Measurements from ENCODE around the gene CCDC27. TPM values are rescaled to one million over a fixed set of nuclear protein-coding genes. Genes with fewer than 3 reads are reported as not detected.

CCDC27 gene
- total RNA-seq, 1 donor from 2014 or later, result 0.08 TPM

- H3K36me3 ChIP-seq, result peaks cover 30% of the 10 kb centered on the region
- no peak for TF ChIP-seq CTCF (IDR thresholded peaks at IDR 0.05; ENCODE audit: borderline replicate concordance)
- H3K4me1 ChIP-seq, result peaks cover 37% of the 10 kb centered on the region
- intact Hi-C loops (cut with micrococcal nuclease), result no loop called here
- H3K4me3 ChIP-seq, result no peak overlapping the region
- no peak for DNase-seq
- H3K27me3 ChIP-seq (ENCODE audit: low read depth), result no peaks in the 10 kb centered on the region
- H3K9me3 ChIP-seq (replicated peaks), result no peaks in the 10 kb centered on the region
- no peak overlapping the region for H3K27ac ChIP-seq (replicated peaks)
These were observed 7.6 kb upstream of the CCDC27 start for GRCh38 chr1:3744646-3745045.

- H3K36me3 ChIP-seq, result peaks cover 26% of the 10 kb centered on the region
- H3K4me3 ChIP-seq, result no peak overlapping the region
- no peaks in the 10 kb centered on the region for H3K9me3 ChIP-seq (replicated peaks)
- H3K27me3 ChIP-seq (ENCODE audit: low read depth), result no peaks in the 10 kb centered on the region
- H3K4me1 ChIP-seq, result peaks cover 37% of the 10 kb centered on the region
- H3K27ac ChIP-seq (replicated peaks), result no peak overlapping the region
- no peak for DNase-seq
- TF ChIP-seq CTCF (IDR thresholded peaks at IDR 0.05; ENCODE audit: borderline replicate concordance), result no peak
- intact Hi-C loops (cut with micrococcal nuclease), result no loop called here
These were observed 7.2 kb upstream of the CCDC27 start for GRCh38 chr1:3745071-3745470.

GRCh38 chr1:3745590-3746381 lies 6.5 kb upstream of the CCDC27 start:
- Histone ChIP-seq H3K27ac (replicated peaks) (peak overlapping the region; percentile 87), H3K4me3 (peak overlapping the region; percentile 90), H3K9me3 (replicated peaks) (no peaks in the 10 kb centered on the region), H3K36me3 (peaks cover 19% of the 10 kb centered on the region), H3K4me1 (peaks cover 37% of the 10 kb centered on the region), H3K27me3 (ENCODE audit: low read depth) (peaks cover 2% of the 10 kb centered on the region)
- no peak for DNase-seq
- no peak for TF ChIP-seq CTCF (IDR thresholded peaks at IDR 0.05; ENCODE audit: borderline replicate concordance)
- intact Hi-C loops (cut with micrococcal nuclease), result no loop called here

GRCh38 chr1:3746389-3746829 lies 5.8 kb upstream of the CCDC27 start:
- Histone ChIP-seq H3K9me3 (replicated peaks) (no peaks in the 10 kb centered on the region), H3K27ac (replicated peaks) (peak overlapping the region; percentile 87), H3K27me3 (ENCODE audit: low read depth) (peaks cover 9% of the 10 kb centered on the region), H3K36me3 (peaks cover 13% of the 10 kb centered on the region), H3K4me3 (peak overlapping the region; percentile 90), H3K4me1 (peaks cover 37% of the 10 kb centered on the region)
- no peak for TF ChIP-seq CTCF (IDR thresholded peaks at IDR 0.05; ENCODE audit: borderline replicate concordance)
- no peak for DNase-seq
- intact Hi-C loops (cut with micrococcal nuclease), result no loop called here

- Histone ChIP-seq H3K27ac (replicated peaks) (peak overlapping the region; percentile 87), H3K4me1 (peaks cover 37% of the 10 kb centered on the region), H3K9me3 (replicated peaks) (no peaks in the 10 kb centered on the region), H3K36me3 (peaks cover 8% of the 10 kb centered on the region), H3K4me3 (peak overlapping the region; percentile 90), H3K27me3 (ENCODE audit: low read depth) (peaks cover 13% of the 10 kb centered on the region)
- TF ChIP-seq CTCF (IDR thresholded peaks at IDR 0.05; ENCODE audit: borderline replicate concordance), result no peak
- DNase-seq, result peak; percentile 91
- intact Hi-C loops (cut with micrococcal nuclease), result no loop called here
These were observed 5.3 kb upstream of the CCDC27 start for GRCh38 chr1:3746830-3747521.

Measured in left ventricle myocardium inferior (tissue), 1 donor.